ENCODE data around the gene USP3.
A peak's percentile ranks its signal among the peaks of the same experiment; 100 is the strongest.

Gene USP3

DNA sequence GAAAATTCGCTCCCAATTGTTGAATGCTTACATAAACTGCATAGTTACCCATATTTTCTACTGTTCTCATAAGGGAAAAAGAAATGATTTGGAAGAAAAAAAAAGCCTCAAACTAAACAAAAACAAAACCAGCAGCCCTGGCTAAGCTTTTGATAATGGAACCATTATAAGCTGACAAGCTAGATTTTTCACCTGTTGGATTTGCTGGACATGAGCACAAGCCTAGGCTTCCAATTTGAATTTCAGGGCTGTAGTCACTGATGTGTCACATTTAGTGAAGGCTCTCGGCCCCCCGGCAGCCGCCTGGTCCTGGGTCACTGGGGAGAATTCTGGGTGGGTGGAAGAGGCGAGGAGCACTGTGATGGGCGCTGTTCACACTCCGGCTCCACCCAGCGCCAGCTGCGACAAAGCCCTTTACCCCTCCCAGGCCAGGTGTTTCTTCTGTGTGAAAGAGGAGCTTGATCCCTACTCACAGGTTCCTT is 97.4 kb downstream of the USP3 start:
- no peak for DNase-seq (ENCODE audit: low read depth)
- TF ChIP-seq, protein P1, sequence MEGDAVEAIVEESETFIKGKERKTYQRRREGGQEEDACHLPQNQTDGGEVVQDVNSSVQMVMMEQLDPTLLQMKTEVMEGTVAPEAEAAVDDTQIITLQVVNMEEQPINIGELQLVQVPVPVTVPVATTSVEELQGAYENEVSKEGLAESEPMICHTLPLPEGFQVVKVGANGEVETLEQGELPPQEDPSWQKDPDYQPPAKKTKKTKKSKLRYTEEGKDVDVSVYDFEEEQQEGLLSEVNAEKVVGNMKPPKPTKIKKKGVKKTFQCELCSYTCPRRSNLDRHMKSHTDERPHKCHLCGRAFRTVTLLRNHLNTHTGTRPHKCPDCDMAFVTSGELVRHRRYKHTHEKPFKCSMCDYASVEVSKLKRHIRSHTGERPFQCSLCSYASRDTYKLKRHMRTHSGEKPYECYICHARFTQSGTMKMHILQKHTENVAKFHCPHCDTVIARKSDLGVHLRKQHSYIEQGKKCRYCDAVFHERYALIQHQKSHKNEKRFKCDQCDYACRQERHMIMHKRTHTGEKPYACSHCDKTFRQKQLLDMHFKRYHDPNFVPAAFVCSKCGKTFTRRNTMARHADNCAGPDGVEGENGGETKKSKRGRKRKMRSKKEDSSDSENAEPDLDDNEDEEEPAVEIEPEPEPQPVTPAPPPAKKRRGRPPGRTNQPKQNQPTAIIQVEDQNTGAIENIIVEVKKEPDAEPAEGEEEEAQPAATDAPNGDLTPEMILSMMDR (conservative IDR thresholded peaks at IDR 0.05; ENCODE audit: low read depth, low read length), result no peak
- H3K4me3 ChIP-seq (ENCODE audit: low read length), result peak overlapping the region; percentile 73

- no peak overlapping the region for H3K4me3 ChIP-seq (ENCODE audit: low read length)
- TF ChIP-seq, protein P1 (conservative IDR thresholded peaks at IDR 0.05; ENCODE audit: low read depth, low read length), result no peak
- DNase-seq (ENCODE audit: low read depth), result no peak
Measured at GRCh38 chr15:63602595-63602994, 98.2 kb downstream of the USP3 start.

DNA sequence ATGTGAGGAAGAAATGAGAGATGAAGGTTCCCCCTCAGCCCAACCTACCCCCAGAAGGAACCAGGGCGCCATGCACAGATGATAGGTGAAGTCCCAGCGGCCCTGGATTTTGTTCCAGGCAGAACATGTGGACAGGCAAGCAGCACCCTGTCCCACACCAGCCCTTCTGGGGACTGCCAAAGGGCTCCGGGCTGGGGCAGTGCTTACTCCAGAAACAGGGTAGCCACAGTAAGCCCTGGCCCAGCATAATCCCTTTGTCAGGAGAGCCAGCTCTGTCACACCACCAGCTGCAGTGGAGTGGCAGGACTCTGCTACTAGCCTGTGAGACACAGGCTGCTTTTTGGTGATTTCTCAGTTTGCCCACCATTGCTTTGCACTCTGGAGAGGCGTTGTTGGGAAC is 99.1 kb downstream of the USP3 start:
- TF ChIP-seq, protein P1 (conservative IDR thresholded peaks at IDR 0.05; ENCODE audit: low read depth, low read length), result no peak
- no peak overlapping the region for H3K4me3 ChIP-seq (ENCODE audit: low read length)
- no peak for DNase-seq (ENCODE audit: low read depth)

DNA sequence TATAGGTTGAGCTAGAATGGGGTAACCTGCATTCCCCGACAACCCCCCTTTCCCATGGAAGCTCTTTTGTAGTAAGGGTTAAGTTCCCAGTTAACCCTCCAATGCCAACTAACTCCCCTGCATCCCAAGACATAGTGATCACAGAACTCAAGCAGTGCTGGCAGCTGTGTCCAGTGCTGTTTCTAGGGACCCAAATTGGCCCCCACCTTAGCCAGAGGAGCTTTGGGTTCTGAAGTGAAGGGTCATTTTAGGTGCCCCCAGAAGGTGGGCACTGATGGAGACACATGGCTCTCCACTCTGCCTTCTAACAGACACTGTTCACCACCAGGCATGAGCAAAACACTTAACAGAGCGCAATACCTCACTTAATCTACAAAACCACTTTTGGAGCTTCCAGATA is 99.9 kb downstream of the USP3 start:
- no peak overlapping the region for H3K4me3 ChIP-seq (ENCODE audit: low read length)
- TF ChIP-seq, protein P1 (conservative IDR thresholded peaks at IDR 0.05; ENCODE audit: low read depth, low read length), result no peak
- DNase-seq (ENCODE audit: low read depth), result no peak

DNA sequence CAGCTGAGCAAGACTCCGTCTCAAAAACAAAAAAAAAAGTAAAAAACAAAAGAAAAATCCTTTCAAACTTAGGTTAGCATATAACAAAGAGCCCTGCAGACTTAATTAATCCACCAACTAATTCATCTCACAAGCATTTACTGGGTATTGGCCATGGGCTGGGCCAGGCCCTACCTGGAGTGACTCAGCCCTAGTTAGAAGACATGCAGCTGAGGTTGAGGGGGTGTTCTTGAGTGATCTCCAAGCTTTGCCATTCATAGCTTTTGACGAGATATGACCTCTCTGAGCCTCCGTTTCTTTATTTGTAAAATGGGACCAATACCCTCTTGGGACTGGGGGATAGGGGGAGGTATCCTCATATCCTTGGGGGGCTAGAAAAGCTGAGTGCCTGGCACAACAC is 100.6 kb downstream of the USP3 start:
- no peak for DNase-seq (ENCODE audit: low read depth)
- TF ChIP-seq, protein P1 (conservative IDR thresholded peaks at IDR 0.05; ENCODE audit: low read depth, low read length), result no peak
- no peak overlapping the region for H3K4me3 ChIP-seq (ENCODE audit: low read length)

DNA sequence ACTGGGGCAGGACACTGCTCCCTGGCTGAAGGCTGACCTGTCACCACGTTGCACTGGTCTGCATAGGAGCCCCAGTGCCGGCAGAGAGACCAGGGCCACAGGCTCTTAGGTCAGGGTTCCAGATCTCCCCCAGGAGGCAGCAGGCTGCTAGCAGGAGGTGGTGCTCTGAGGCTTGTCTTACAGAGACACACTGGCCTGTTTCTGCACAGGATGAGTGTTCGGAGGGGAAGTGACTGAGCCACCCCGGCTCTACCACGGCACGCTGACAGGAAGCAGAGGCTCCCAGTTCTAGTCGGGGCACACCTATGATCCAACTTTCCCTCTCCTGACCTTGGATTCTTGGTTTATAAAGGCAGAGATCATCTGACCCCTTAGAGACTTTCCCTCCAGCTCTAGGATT is 101.4 kb downstream of the USP3 start:
- TF ChIP-seq, protein P1 (conservative IDR thresholded peaks at IDR 0.05; ENCODE audit: low read depth, low read length), result no peak
- no peak overlapping the region for H3K4me3 ChIP-seq (ENCODE audit: low read length)
- no peak for DNase-seq (ENCODE audit: low read depth)

GRCh38 chr15:63606308-63606707 is 101.9 kb downstream of the USP3 start:
- TF ChIP-seq, protein P1 (conservative IDR thresholded peaks at IDR 0.05; ENCODE audit: low read depth, low read length), result no peak
- DNase-seq (ENCODE audit: low read depth), result no peak
- no peak overlapping the region for H3K4me3 ChIP-seq (ENCODE audit: low read length)
